Colonic mucosa (tissue), 4 donors: ENCODE results near the gene ZBTB20. TPM values are rescaled to one million over a fixed set of nuclear protein-coding genes. Genes with fewer than 3 reads are reported as not detected.

Experiments
- DNase-seq: peaks from one replicate; pipeline ENCODE4 v3.0.0-alpha.2; 2020
- H3K27ac ChIP-seq: fragments of 200-600 bp; one replicate; pipeline ENCODE4 v1.8.0; 2021
- H3K27me3 ChIP-seq: fragments of 200-600 bp; one replicate; pipeline ENCODE4 v1.8.0; 2021
- H3K36me3 ChIP-seq: fragments of 200-600 bp; one replicate; pipeline ENCODE4 v1.8.0; 2021
- H3K4me1 ChIP-seq: fragments of 200-600 bp; one replicate; pipeline ENCODE4 v1.8.0; 2021; ENCODE audit warnings: mild to moderate bottlenecking
- H3K4me3 ChIP-seq: fragments of 200-600 bp; one replicate; pipeline ENCODE4 v1.8.0; 2021
- H3K9ac ChIP-seq, 2 donors: one replicate each; pipeline ENCODE4 v1.7.0; 2013; ENCODE audit warnings: control low read depth in 2 of 2, low read depth in 2 of 2, low read length in 2 of 2
- H3K9me3 ChIP-seq: fragments of 200-600 bp; one replicate; pipeline ENCODE4 v1.8.0; 2021
- intact Hi-C: fragments of 100-400 bp; cut with DNase I; formaldehyde crosslinking; loops from one replicate; pipeline ENCODE4 v1.14.1; 2022
- total RNA-seq, 2 donors: library from RNA; stranded (reverse); fragmentation: NEBNext Ultra II Directional in 1 of 2; extraction: Animal tissue kit (Norgen Biotek cat#: 25700) in 1 of 2; gene quantifications; one replicate each; pipeline ENCODE4 v1.2.1, GENCODE V29; 2021
- TF ChIP-seq, protein P1 (sequence below): fragments of 200-600 bp; IDR thresholded peaks from one replicate; pipeline ENCODE4 v1.8.0; 2022; ENCODE audit warnings: antibody characterized with exemption, mild to moderate bottlenecking
- donor health status: healthy.
- donor health status: DM: no; HTN: no; CAD: no.
- donor health status: DM: no; HTN: no; CAD: no.

ZBTB20 gene
- total RNA-seq, 2 donors from 2014 or later: 12.7 to 21.2 TPM

- intact Hi-C loops: no loop called here
- no peaks in the 10 kb centered on the region for H3K27me3 ChIP-seq
- H3K36me3 ChIP-seq: no peaks in the 10 kb centered on the region
- H3K4me3 ChIP-seq: no peak overlapping the region
- H3K4me1 ChIP-seq: no peaks in the 10 kb centered on the region
- no peak for DNase-seq
- no peak overlapping the region for H3K27ac ChIP-seq
- no peak overlapping the region for H3K9ac ChIP-seq
- no peaks in the 10 kb centered on the region for H3K9me3 ChIP-seq
- TF ChIP-seq, protein P1, sequence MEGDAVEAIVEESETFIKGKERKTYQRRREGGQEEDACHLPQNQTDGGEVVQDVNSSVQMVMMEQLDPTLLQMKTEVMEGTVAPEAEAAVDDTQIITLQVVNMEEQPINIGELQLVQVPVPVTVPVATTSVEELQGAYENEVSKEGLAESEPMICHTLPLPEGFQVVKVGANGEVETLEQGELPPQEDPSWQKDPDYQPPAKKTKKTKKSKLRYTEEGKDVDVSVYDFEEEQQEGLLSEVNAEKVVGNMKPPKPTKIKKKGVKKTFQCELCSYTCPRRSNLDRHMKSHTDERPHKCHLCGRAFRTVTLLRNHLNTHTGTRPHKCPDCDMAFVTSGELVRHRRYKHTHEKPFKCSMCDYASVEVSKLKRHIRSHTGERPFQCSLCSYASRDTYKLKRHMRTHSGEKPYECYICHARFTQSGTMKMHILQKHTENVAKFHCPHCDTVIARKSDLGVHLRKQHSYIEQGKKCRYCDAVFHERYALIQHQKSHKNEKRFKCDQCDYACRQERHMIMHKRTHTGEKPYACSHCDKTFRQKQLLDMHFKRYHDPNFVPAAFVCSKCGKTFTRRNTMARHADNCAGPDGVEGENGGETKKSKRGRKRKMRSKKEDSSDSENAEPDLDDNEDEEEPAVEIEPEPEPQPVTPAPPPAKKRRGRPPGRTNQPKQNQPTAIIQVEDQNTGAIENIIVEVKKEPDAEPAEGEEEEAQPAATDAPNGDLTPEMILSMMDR: no peak
These were observed 608.9 kb downstream of the ZBTB20 start for GRCh38 chr3:114538211-114538610.

- H3K4me1 ChIP-seq: no peaks in the 10 kb centered on the region
- no peak overlapping the region for H3K27ac ChIP-seq
- no peak overlapping the region for H3K9ac ChIP-seq
- no peaks in the 10 kb centered on the region for H3K36me3 ChIP-seq
- no peaks in the 10 kb centered on the region for H3K9me3 ChIP-seq
- H3K27me3 ChIP-seq: no peaks in the 10 kb centered on the region
- DNase-seq: no peak
- intact Hi-C loops: no loop called here
- TF ChIP-seq, protein P1: no peak
- H3K4me3 ChIP-seq: no peak overlapping the region
These were observed 618.6 kb downstream of the ZBTB20 start for GRCh38 chr3:114528517-114528916.

DNA sequence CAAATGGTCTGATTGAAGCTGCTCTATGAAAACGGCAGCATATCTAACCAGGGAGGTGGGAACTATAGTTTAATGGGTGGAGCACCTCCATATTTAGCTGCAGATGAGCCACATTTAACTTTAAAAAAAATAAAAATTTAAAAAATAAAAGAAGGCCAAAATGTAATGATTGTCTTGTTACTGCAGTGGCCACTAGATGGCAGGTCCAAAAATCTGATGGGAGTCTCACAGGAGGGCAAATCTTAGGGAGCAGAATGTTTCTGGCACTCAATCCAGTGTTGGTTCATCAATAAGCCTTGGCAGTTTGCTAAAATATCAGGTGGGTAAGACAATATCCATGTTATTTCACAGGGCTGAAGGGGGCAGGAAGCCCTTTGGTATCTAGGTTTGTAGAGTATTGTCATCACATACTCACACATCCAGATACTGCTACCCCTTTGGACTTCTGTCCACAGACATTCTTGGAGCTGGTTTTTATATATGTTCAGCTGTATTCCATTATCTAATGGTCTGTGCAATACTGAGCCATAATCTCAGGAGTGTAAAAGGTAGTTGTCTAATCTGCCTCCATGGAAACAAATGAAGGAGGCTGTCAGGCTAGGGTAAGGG, 619.9 kb downstream of the ZBTB20 start:
- intact Hi-C loops: no loop called here
- Histone ChIP-seq H3K4me1 (no peaks in the 10 kb centered on the region), H3K27me3 (no peaks in the 10 kb centered on the region), H3K4me3 (no peak overlapping the region), H3K9me3 (no peaks in the 10 kb centered on the region), H3K9ac (no peak overlapping the region), H3K36me3 (no peaks in the 10 kb centered on the region), H3K27ac (no peak overlapping the region)
- DNase-seq: no peak
- TF ChIP-seq, protein P1: peak; percentile 19

GRCh38 chr3:114525278-114525677, 621.8 kb downstream of the ZBTB20 start:
- intact Hi-C loops: no loop called here
- TF ChIP-seq, protein P1: no peak

GRCh38 chr3:114519415-114519814, 627.7 kb downstream of the ZBTB20 start:
- intact Hi-C loops: no loop called here
- H3K9me3 ChIP-seq: no peaks in the 10 kb centered on the region
- H3K27ac ChIP-seq: no peak overlapping the region
- H3K4me3 ChIP-seq: no peak overlapping the region
- no peak for DNase-seq
- no peak overlapping the region for H3K9ac ChIP-seq
- TF ChIP-seq, protein P1: no peak
- no peaks in the 10 kb centered on the region for H3K27me3 ChIP-seq
- no peaks in the 10 kb centered on the region for H3K4me1 ChIP-seq
- H3K36me3 ChIP-seq: no peaks in the 10 kb centered on the region

More at GRCh38 chr3:114525278-114525677, 621.8 kb downstream of the ZBTB20 start:
- H3K36me3 ChIP-seq: no peaks in the 10 kb centered on the region
- no peak overlapping the region for H3K9ac ChIP-seq
- no peak for DNase-seq
- H3K4me1 ChIP-seq: no peaks in the 10 kb centered on the region
- H3K27ac ChIP-seq: no peak overlapping the region
- no peaks in the 10 kb centered on the region for H3K9me3 ChIP-seq
- no peak overlapping the region for H3K4me3 ChIP-seq
- H3K27me3 ChIP-seq: no peaks in the 10 kb centered on the region
